ENCODE results near the gene CTNS.

The CTNS gene

GRCh38 chr17:3685174-3685573 is 48.6 kb downstream of the CTNS start:
- in situ Hi-C loops (cut with MboI; ENCODE audit: low pct_unique_long_range_greater_than_20kb, low sequenced_read_pairs, unreplicated experiment): loop anchor here (10.0 kb wide), 1 partner anchor 50 kb away; no protein-coding TSS in a partner anchor
- TF ChIP-seq, protein P1, sequence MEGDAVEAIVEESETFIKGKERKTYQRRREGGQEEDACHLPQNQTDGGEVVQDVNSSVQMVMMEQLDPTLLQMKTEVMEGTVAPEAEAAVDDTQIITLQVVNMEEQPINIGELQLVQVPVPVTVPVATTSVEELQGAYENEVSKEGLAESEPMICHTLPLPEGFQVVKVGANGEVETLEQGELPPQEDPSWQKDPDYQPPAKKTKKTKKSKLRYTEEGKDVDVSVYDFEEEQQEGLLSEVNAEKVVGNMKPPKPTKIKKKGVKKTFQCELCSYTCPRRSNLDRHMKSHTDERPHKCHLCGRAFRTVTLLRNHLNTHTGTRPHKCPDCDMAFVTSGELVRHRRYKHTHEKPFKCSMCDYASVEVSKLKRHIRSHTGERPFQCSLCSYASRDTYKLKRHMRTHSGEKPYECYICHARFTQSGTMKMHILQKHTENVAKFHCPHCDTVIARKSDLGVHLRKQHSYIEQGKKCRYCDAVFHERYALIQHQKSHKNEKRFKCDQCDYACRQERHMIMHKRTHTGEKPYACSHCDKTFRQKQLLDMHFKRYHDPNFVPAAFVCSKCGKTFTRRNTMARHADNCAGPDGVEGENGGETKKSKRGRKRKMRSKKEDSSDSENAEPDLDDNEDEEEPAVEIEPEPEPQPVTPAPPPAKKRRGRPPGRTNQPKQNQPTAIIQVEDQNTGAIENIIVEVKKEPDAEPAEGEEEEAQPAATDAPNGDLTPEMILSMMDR (IDR thresholded peaks at IDR 0.05; ENCODE audit: extremely low read depth, insufficient read depth, missing control alignments): no peak
- no peak for DNase-seq (ENCODE audit: low spot score)

DNA sequence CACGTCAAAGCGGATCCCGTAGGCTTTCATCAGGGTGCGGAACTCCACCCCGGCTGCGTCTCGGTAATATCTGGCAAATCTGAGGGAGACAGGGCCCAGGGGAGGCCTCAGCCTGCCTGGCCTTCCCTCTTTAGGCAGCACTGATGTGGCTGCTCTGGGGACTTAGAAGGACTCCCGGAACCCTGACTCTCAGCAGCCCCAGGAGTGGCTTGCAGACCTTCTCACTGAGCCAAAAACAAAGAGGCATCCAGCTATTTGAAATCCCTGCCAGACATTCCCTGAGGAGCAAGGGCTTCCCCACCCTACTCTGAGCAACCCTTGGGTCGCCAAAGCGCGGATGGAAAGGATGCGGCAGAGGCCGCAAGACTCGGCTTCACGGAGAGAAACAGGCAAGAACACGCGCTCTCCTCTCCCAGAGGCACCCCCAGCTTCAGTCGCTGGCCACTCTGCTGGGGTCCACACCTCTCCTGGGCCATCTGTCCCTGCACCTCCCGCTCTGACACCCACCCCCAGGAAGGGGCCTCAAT is 51.5 kb downstream of the CTNS start:
- in situ Hi-C loops (cut with MboI; ENCODE audit: low pct_unique_long_range_greater_than_20kb, low sequenced_read_pairs, unreplicated experiment): loop anchor here (10.0 kb wide), 1 partner anchor 47 kb away; no protein-coding TSS in a partner anchor
- no peak for DNase-seq (ENCODE audit: low spot score)
- TF ChIP-seq, protein P1 (IDR thresholded peaks at IDR 0.05; ENCODE audit: extremely low read depth, insufficient read depth, missing control alignments): no peak

- TF ChIP-seq, protein P1 (IDR thresholded peaks at IDR 0.05; ENCODE audit: extremely low read depth, insufficient read depth, missing control alignments): no peak
- in situ Hi-C loops (cut with MboI; ENCODE audit: low pct_unique_long_range_greater_than_20kb, low sequenced_read_pairs, unreplicated experiment): loop anchor here (10.0 kb wide), 1 partner anchor 46 kb away; no protein-coding TSS in a partner anchor
- DNase-seq (ENCODE audit: low spot score): no peak
Observed at GRCh38 chr17:3688852-3689261, 52.3 kb downstream of the CTNS start.

GRCh38 chr17:3689262-3690093 is 52.9 kb downstream of the CTNS start:
- in situ Hi-C loops (cut with MboI; ENCODE audit: low pct_unique_long_range_greater_than_20kb, low sequenced_read_pairs, unreplicated experiment): loop anchor here (10.0 kb wide), 1 partner anchor 45 kb away; no protein-coding TSS in a partner anchor
- no peak for DNase-seq (ENCODE audit: low spot score)
- TF ChIP-seq, protein P1 (IDR thresholded peaks at IDR 0.05; ENCODE audit: extremely low read depth, insufficient read depth, missing control alignments): no peak

- TF ChIP-seq, protein P1 (IDR thresholded peaks at IDR 0.05; ENCODE audit: extremely low read depth, insufficient read depth, missing control alignments): no peak
- in situ Hi-C loops (cut with MboI; ENCODE audit: low pct_unique_long_range_greater_than_20kb, low sequenced_read_pairs, unreplicated experiment): no loop called here
- DNase-seq (ENCODE audit: low spot score): no peak
Observed at GRCh38 chr17:3690094-3690715, 53.6 kb downstream of the CTNS start.

DNA sequence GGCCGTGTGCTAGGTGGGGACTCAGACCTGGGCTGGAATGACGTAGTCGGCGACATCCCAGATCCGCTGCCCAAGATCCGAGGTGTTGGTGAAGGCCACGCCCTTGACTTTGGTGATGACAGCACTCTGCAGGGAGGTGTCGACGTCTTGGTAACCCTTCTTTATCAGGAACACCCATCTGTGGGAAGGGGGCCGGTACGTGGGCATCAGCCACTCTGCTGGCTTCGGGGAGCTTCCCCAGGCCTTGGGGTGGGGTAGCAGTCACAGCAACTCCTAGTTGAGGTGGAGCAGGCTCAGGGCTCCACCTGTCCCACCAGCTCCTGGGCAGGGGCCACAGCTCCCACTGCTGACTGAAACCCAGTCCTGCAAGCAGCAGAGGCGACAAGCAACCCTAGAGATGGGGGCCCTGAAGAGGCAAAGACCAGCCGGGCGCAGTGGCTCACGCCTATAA is 55.1 kb downstream of the CTNS start:
- TF ChIP-seq, protein P1 (IDR thresholded peaks at IDR 0.05; ENCODE audit: extremely low read depth, insufficient read depth, missing control alignments): peak; percentile 30

More for the DNA sequence above, 55.1 kb downstream of the CTNS start:
- DNase-seq (ENCODE audit: low spot score): no peak
- in situ Hi-C loops (cut with MboI; ENCODE audit: low pct_unique_long_range_greater_than_20kb, low sequenced_read_pairs, unreplicated experiment): no loop called here
